Neuron (in vitro differentiated cells): Measurements from ENCODE around the gene CRTAC1.

Experiments used
- H2AFZ ChIP-seq: one replicate; pipeline ENCODE4 v1.6.1; 2013; ENCODE audit warnings: low read depth, mild to moderate bottlenecking, inconsistent platforms, low read length, moderate library complexity
- H3K27me3 ChIP-seq: one replicate; pipeline ENCODE4 v1.6.1; 2013; ENCODE audit warnings: low read length; ENCODE audit not compliant: insufficient read depth
- H3K36me3 ChIP-seq: one replicate; pipeline ENCODE4 v1.6.1; 2013; ENCODE audit warnings: low read length; ENCODE audit not compliant: insufficient read depth
- H3K4me1 ChIP-seq: one replicate; pipeline ENCODE4 v1.6.1; 2013; ENCODE audit warnings: low read length; ENCODE audit not compliant: insufficient read depth
- H3K4me3 ChIP-seq: 2 replicates; pipeline ENCODE4 v1.5.1; 2013; ENCODE audit warnings: mild to moderate bottlenecking, low read length, moderate library complexity
- H3K9me3 ChIP-seq: one replicate; pipeline ENCODE4 v1.6.1; 2013; ENCODE audit warnings: low read length

The CRTAC1 gene

GRCh38 chr10:98016772-98017475 is 13.5 kb downstream of the CRTAC1 start:
- H3K4me1 ChIP-seq, result no peaks in the 10 kb centered on the region
- peaks cover 20% of the 10 kb centered on the region for H3K27me3 ChIP-seq
- H3K36me3 ChIP-seq, result no peaks in the 10 kb centered on the region
- no peaks in the 10 kb centered on the region for H3K9me3 ChIP-seq
- no peak overlapping the region for H3K4me3 ChIP-seq
- no peak overlapping the region for H2AFZ ChIP-seq

GRCh38 chr10:98013776-98014175 is 16.6 kb downstream of the CRTAC1 start:
- Histone ChIP-seq H3K9me3 (no peaks in the 10 kb centered on the region), H3K4me3 (no peak overlapping the region), H3K36me3 (no peaks in the 10 kb centered on the region), H2AFZ (no peak overlapping the region), H3K4me1 (no peaks in the 10 kb centered on the region), H3K27me3 (peaks cover 7% of the 10 kb centered on the region)

- no peaks in the 10 kb centered on the region for H3K9me3 ChIP-seq
- peaks cover 7% of the 10 kb centered on the region for H3K27me3 ChIP-seq
- H3K4me3 ChIP-seq, result no peak overlapping the region
- H3K4me1 ChIP-seq, result no peaks in the 10 kb centered on the region
- no peaks in the 10 kb centered on the region for H3K36me3 ChIP-seq
- H2AFZ ChIP-seq, result no peak overlapping the region
Measured at GRCh38 chr10:98013122-98013521, 17.3 kb downstream of the CRTAC1 start.

- Histone ChIP-seq H3K4me3 (no peak overlapping the region), H2AFZ (no peak overlapping the region), H3K27me3 (peaks cover 7% of the 10 kb centered on the region), H3K4me1 (no peaks in the 10 kb centered on the region), H3K36me3 (no peaks in the 10 kb centered on the region), H3K9me3 (no peaks in the 10 kb centered on the region)
Measured at GRCh38 chr10:98012644-98013043, 17.8 kb downstream of the CRTAC1 start.

DNA sequence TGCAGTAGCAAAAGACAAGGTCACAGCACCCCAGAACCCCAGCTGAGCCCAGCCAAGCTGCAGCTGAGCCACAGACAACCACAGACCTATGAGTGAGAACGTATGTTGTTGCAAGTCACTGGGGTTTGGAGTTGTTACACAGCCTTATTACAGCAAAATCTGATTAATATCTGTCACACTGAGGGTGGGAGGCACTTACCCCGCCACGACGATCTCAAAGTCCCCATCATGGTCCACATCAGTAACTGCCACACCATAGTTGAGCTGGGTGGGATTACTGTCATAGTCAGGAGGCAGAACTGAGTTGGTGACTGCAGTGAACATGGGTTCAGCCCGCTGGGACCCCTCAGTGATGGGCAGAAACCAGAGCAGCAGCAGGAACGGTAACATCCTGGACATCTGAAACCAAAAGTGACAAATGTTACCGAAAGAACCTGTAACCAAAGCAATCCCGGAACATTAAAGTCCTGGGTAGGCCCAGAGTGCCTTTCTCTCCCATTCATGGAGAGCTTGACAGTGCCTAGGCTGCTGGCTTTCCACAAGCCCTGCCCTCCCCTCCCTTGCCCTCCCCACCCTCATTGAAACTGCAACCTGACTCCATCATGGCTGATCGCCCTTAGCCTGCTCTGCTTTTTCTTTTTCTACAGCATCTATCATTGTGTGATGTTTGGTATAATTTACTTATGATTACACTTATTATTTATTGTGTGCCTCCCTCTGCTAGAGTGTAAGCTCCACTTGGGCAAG is 19.3 kb downstream of the CRTAC1 start:
- no peaks in the 10 kb centered on the region for H3K9me3 ChIP-seq
- no peaks in the 10 kb centered on the region for H3K36me3 ChIP-seq
- no peak overlapping the region for H3K4me3 ChIP-seq
- H2AFZ ChIP-seq, result no peak overlapping the region
- peaks cover 9% of the 10 kb centered on the region for H3K27me3 ChIP-seq
- H3K4me1 ChIP-seq, result peaks cover 4% of the 10 kb centered on the region

DNA sequence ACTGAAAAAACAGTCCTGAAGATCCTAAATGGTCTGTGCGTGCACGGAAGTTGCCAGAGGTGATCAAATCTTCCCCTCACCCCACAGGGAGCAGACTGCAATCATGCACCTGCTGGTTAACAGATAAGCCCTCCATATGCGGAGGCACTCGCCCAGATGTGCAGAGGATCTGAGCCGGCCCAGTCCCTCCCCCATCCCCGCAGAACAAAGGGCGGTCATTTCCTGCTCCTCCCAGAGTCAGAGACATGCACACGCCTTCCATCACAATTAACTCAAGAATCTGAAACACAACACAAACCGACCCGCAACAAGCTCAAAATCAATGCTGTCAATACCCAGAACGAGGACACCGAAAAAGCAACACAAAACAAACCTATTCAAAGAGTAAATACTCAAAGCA is 24.2 kb downstream of the CRTAC1 start:
- no peaks in the 10 kb centered on the region for H3K36me3 ChIP-seq
- H2AFZ ChIP-seq, result peak overlapping the region; percentile 14
- peaks cover 8% of the 10 kb centered on the region for H3K4me1 ChIP-seq
- H3K4me3 ChIP-seq, result no peak overlapping the region
- peaks cover 10% of the 10 kb centered on the region for H3K27me3 ChIP-seq
- no peaks in the 10 kb centered on the region for H3K9me3 ChIP-seq

DNA sequence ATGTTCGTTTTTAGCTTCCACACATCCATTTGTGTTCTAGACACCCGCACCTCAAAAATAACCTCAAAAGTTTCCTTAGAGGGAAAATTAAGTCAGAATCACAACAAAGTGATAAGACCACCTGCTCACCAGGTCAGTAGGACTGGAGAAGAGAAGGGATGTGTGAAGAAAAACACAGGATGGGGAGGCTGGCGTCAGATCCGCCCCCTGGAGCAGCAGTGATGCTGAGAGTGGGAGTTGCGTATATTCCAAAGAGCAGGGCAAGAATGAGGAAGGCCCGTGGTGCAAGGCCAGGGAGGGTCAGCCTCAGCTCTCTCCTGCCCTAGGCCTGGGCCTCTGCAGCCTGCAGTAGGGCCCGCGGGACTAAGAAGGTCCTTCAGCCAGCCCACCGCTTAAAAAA is 28.7 kb downstream of the CRTAC1 start:
- no peak overlapping the region for H3K4me3 ChIP-seq
- H3K27me3 ChIP-seq, result peaks cover 10% of the 10 kb centered on the region
- H3K36me3 ChIP-seq, result no peaks in the 10 kb centered on the region
- H2AFZ ChIP-seq, result no peak overlapping the region
- peaks cover 8% of the 10 kb centered on the region for H3K4me1 ChIP-seq
- H3K9me3 ChIP-seq, result no peaks in the 10 kb centered on the region

DNA sequence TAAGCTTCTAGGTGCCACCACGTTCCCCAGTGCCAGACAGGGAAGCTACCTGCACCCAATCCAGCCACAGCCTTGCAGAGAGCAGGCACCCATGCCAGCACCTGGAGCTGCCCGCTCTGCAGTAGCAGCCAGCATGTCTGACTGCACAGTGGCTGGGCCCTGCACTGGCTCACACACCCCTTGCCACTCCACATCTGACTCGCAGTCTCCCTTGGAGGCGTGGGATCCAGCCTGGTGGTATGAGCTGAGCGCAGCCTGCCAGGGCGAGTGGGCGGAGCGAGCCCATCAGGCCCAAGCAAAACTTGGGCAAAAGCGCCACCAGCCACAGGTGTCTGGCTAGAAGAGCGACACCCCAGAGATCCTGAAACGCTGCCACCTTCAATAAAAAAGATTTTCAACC is 30.1 kb downstream of the CRTAC1 start:
- H3K9me3 ChIP-seq, result no peaks in the 10 kb centered on the region
- H3K27me3 ChIP-seq, result no peaks in the 10 kb centered on the region
- H3K4me3 ChIP-seq, result no peak overlapping the region
- no peaks in the 10 kb centered on the region for H3K4me1 ChIP-seq
- H2AFZ ChIP-seq, result no peak overlapping the region
- no peaks in the 10 kb centered on the region for H3K36me3 ChIP-seq

DNA sequence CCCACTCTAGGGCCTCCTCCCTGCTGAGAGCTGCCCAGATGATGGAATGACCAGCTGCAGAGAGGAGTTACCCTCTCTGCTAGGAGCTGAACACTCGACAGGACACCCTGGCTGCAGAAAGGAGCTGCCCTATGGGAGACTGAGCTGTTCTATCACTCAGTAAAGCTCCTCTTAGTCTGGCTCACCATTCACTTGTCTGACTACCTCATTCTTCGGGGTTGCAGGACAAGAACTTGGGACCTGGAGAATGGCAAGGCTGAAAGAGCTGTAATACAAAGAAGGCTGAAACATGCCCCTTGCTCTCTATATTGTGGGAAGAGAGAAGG is 30.5 kb downstream of the CRTAC1 start:
- Histone ChIP-seq H3K9me3 (no peaks in the 10 kb centered on the region), H3K36me3 (no peaks in the 10 kb centered on the region), H3K4me3 (no peak overlapping the region), H3K4me1 (no peaks in the 10 kb centered on the region), H2AFZ (no peak overlapping the region), H3K27me3 (no peaks in the 10 kb centered on the region)

DNA sequence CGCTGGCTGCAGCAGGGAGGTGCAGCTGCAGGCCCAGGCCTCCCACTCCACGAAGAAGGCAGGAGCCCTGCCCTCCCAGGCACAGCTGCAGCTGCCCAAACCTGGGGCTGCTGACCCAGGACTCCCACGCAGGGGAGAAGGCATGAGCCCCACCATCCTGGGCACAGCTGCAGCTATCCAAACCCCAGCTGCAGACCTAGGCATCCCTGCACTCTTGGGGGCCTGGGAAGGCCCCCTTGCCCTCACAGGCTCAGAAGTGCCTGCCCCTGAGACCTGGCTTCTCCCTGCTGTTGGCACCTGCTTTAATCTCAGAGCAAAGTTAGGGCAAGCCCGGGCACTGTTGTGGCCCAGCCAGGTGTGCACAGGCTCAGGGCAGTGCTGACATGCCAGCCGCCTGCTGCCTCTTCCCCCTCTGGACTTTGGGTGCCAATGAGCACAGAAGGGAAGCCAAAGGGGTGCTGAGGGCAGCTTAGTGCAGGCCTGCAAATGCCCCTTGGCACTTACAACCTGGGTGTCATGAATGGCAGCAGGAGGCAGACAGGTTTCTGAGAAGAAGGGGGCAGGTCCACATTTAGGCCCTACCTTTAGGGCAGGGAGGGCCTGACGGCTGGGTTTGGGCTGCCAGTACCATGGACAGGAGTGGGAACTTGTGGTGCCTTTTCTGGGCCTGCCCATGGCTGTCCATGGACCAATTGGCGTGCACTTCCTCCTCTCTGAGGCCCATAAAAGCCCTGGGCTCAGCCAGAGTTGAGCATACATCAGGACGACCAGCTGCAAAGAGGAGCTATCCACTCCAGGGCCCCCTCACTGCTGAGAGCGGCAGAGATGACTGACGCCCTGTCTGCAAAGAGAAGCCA is 31.1 kb downstream of the CRTAC1 start:
- Histone ChIP-seq H3K4me3 (no peak overlapping the region), H2AFZ (no peak overlapping the region), H3K4me1 (no peaks in the 10 kb centered on the region), H3K36me3 (no peaks in the 10 kb centered on the region), H3K27me3 (no peaks in the 10 kb centered on the region), H3K9me3 (no peaks in the 10 kb centered on the region)

- Histone ChIP-seq H3K27me3 (no peaks in the 10 kb centered on the region), H3K36me3 (no peaks in the 10 kb centered on the region), H3K4me1 (no peaks in the 10 kb centered on the region)
Measured at GRCh38 chr10:97991871-97992270, 38.5 kb downstream of the CRTAC1 start.

GRCh38 chr10:97981816-97982215 is 48.6 kb downstream of the CRTAC1 start:
- no peaks in the 10 kb centered on the region for H3K9me3 ChIP-seq
- H3K36me3 ChIP-seq, result no peaks in the 10 kb centered on the region
- no peak overlapping the region for H2AFZ ChIP-seq
- no peaks in the 10 kb centered on the region for H3K4me1 ChIP-seq
- peaks cover 28% of the 10 kb centered on the region for H3K27me3 ChIP-seq
- H3K4me3 ChIP-seq, result no peak overlapping the region

More at GRCh38 chr10:97991871-97992270, 38.5 kb downstream of the CRTAC1 start:
- no peak overlapping the region for H2AFZ ChIP-seq
- no peaks in the 10 kb centered on the region for H3K9me3 ChIP-seq
- no peak overlapping the region for H3K4me3 ChIP-seq

GRCh38 chr10:97977673-97978072 is 52.7 kb downstream of the CRTAC1 start:
- H3K9me3 ChIP-seq, result peaks cover 2% of the 10 kb centered on the region
- no peaks in the 10 kb centered on the region for H3K36me3 ChIP-seq
- no peaks in the 10 kb centered on the region for H3K4me1 ChIP-seq
- no peak overlapping the region for H2AFZ ChIP-seq
- H3K27me3 ChIP-seq, result peaks cover 55% of the 10 kb centered on the region
- no peak overlapping the region for H3K4me3 ChIP-seq
